ENCODE data around the gene GLRX3. TPM values are rescaled to one million over a fixed set of nuclear protein-coding genes. Genes with fewer than 3 reads are reported as not detected.

The GLRX3 gene
- total and polyA plus RNA-seq, 8 donors: 1.2 to 80.5 (median 63.7) TPM

DNA sequence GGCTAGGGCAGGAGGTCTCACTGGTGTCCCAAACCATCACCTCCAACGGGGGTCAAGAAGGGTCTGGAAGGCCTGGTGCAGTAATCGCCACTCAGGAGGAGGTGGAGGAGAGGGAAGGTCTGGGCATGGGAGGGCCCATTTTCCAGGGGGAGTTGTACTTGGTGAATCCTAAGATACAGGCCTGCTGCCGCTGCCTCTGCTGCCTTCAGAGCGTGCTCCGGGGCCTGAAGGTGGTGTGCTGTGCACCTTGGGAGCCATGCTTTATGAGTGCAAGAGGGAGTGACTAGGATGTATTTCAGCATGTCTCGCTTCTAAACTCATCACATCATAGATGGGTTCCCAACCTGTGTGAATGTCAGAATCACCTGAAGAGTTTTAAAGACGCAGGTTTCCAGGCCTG lies 78.2 kb downstream of the GLRX3 start:
- no peak for DNase-seq
- TF ChIP-seq POLR2AphosphoS5 (IDR thresholded peaks at IDR 0.05): no peak
- TF ChIP-seq, protein P1, sequence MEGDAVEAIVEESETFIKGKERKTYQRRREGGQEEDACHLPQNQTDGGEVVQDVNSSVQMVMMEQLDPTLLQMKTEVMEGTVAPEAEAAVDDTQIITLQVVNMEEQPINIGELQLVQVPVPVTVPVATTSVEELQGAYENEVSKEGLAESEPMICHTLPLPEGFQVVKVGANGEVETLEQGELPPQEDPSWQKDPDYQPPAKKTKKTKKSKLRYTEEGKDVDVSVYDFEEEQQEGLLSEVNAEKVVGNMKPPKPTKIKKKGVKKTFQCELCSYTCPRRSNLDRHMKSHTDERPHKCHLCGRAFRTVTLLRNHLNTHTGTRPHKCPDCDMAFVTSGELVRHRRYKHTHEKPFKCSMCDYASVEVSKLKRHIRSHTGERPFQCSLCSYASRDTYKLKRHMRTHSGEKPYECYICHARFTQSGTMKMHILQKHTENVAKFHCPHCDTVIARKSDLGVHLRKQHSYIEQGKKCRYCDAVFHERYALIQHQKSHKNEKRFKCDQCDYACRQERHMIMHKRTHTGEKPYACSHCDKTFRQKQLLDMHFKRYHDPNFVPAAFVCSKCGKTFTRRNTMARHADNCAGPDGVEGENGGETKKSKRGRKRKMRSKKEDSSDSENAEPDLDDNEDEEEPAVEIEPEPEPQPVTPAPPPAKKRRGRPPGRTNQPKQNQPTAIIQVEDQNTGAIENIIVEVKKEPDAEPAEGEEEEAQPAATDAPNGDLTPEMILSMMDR (IDR thresholded peaks at IDR 0.05): no peak
- no peak for TF ChIP-seq POLR2A (IDR thresholded peaks at IDR 0.05)
- TF ChIP-seq EP300 (IDR thresholded peaks at IDR 0.05): no peak
- no peaks in the 10 kb centered on the region for H3K9me3 ChIP-seq
- no peak overlapping the region for H3K27ac ChIP-seq
- H3K36me3 ChIP-seq: no peaks in the 10 kb centered on the region
- 90 to 96% (median 95%) methylated on average over 7 of the region's 7 CpGs for WGBS, 5 donors
- no peak overlapping the region for H3K4me3 ChIP-seq
- no peaks in the 10 kb centered on the region for H3K27me3 ChIP-seq
- H3K4me1 ChIP-seq: no peaks in the 10 kb centered on the region
- intact Hi-C loops (cut with DNase I; ENCODE audit: low total_unique reads): no loop called here

DNA sequence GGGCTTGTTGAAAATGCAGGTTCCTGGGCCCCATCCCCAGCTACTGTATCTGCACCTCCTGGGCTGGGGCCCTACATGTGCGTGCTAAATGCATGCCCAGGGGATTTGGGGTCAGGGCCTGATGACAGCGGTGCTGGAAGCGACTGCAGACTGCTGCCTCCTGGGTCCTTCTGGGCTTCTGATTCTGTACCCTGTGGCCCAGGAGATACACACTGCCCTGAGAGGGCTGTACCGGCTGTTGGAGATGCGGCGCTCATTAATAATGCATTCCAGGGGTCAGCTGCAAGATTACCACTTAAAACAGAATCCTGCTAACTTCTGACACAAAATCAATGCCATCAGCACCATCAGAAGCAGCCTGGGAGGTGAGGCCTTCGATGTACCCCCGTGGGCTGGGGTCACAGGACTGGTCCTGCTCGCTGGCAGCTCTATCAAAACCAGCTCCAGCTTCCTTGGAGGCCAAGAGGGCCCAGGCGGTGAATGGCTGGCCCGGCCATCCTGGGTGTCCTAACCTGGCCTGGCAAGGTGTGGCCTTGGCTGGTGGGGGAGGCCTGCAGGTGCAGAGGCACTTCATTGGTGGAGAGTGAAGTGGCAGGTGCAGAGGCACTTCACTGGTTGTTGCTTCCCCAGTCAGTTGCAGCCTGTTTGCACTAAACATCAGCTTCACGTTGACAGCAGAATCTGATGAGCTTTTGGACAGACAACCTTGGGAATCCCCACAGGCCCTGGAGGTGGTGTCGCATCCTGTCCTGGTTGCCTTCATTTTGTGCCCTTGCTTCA lies 79.2 kb downstream of the GLRX3 start:
- DNase-seq: no peak
- TF ChIP-seq POLR2AphosphoS5 (IDR thresholded peaks at IDR 0.05): no peak
- TF ChIP-seq POLR2A (IDR thresholded peaks at IDR 0.05): no peak
- TF ChIP-seq EP300 (IDR thresholded peaks at IDR 0.05): no peak
- TF ChIP-seq, protein P1 (IDR thresholded peaks at IDR 0.05): no peak
- Histone ChIP-seq H3K27ac (no peak overlapping the region), H3K4me1 (no peaks in the 10 kb centered on the region), H3K9me3 (no peaks in the 10 kb centered on the region), H3K36me3 (no peaks in the 10 kb centered on the region), H3K4me3 (no peak overlapping the region), H3K27me3 (no peaks in the 10 kb centered on the region)
- intact Hi-C loops (cut with DNase I; ENCODE audit: low total_unique reads): no loop called here
- 66 to 76% (median 71%) methylated on average over 10 to 13 of the region's 13 CpGs for WGBS, 5 donors

DNA sequence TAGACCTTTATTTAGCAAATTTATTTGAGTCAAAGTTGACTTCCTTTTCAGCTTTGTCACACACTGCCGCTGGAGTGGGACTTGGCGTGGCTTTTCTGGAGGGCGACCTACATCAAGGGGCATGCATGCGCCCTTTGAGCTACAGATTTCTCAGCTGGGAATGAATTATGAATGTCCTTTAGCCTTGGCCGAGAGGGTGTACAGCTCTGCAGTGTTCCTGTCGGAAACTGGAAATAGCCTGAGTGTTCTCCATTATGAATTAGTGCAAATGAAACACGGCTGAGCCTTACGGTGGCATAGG lies 79.7 kb downstream of the GLRX3 start:
- 74 to 87% (median 83%) methylated on average over 8 of the region's 8 CpGs for WGBS, 5 donors
- Histone ChIP-seq H3K36me3 (no peaks in the 10 kb centered on the region), H3K4me3 (no peak overlapping the region), H3K9me3 (no peaks in the 10 kb centered on the region), H3K4me1 (no peaks in the 10 kb centered on the region), H3K27ac (no peak overlapping the region), H3K27me3 (no peaks in the 10 kb centered on the region)
- TF ChIP-seq, protein P1 (IDR thresholded peaks at IDR 0.05): no peak
- no peak for TF ChIP-seq EP300 (IDR thresholded peaks at IDR 0.05)
- no peak for TF ChIP-seq POLR2A (IDR thresholded peaks at IDR 0.05)
- no peak for TF ChIP-seq POLR2AphosphoS5 (IDR thresholded peaks at IDR 0.05)
- intact Hi-C loops (cut with DNase I; ENCODE audit: low total_unique reads): no loop called here
- no peak for DNase-seq

DNA sequence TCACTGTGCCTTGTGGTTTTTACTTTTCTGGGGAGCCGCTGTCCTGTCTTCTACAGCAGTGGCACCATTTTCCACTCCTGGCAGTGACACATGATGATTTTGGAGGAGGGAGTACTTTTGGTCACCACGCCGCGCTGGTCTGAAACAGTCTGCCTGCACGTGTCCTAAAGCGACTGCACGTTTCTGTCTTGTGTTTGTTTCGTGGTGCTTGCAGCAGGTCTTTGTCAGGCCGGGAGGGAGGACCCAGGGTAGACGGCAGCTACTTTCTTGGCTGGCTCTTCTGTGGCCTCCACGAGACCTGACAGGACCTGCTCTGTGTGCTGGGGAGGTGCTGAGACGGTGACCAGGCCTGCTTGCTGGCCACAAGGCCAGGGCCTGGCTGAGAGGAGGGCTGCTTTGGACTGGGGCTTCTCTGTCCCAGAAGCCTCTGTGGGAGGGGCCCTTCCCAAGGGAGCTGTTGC lies 82.0 kb downstream of the GLRX3 start:
- Histone ChIP-seq H3K36me3 (no peaks in the 10 kb centered on the region), H3K27ac (no peak overlapping the region), H3K4me1 (no peaks in the 10 kb centered on the region), H3K27me3 (no peaks in the 10 kb centered on the region), H3K4me3 (no peak overlapping the region), H3K9me3 (no peaks in the 10 kb centered on the region)
- DNase-seq: no peak
- TF ChIP-seq POLR2AphosphoS5 (IDR thresholded peaks at IDR 0.05) (no peak), EP300 (IDR thresholded peaks at IDR 0.05) (no peak), POLR2A (IDR thresholded peaks at IDR 0.05) (no peak)
- TF ChIP-seq, protein P1 (IDR thresholded peaks at IDR 0.05): no peak
- 84 to 93% (median 89%) methylated on average over 11 to 12 of the region's 12 CpGs for WGBS, 5 donors
- intact Hi-C loops (cut with DNase I; ENCODE audit: low total_unique reads): no loop called here
